Breast epithelium (tissue), 4 donors: ENCODE results near the gene PDSS2. TPM values are rescaled to one million over a fixed set of nuclear protein-coding genes. Genes with fewer than 3 reads are reported as not detected.

Source experiments
- DNase-seq, 2 donors: peaks; one replicate each; pipeline ENCODE4 v3.0.0-alpha.2; 2019; ENCODE audit warnings: low spot score in 2 of 2
- H3K27ac ChIP-seq, 2 donors: fragments of 200-600 bp; sonication (generic) in 1 of 2; one replicate each; pipeline ENCODE4 v1.5.1; 2016 to 2019; ENCODE audit warnings: mild to moderate bottlenecking in 1 of 2
- H3K27me3 ChIP-seq, 2 donors: fragments of 200-600 bp; sonication (generic) in 1 of 2; one replicate each; pipeline versions ENCODE4 v1.5.1 to v1.6.0; 2017 to 2019; ENCODE audit warnings: control low read depth in 1 of 2, mild to moderate bottlenecking in 1 of 2
- H3K36me3 ChIP-seq: fragments of 200-600 bp; one replicate; pipeline ENCODE4 v1.5.1; 2019
- H3K4me1 ChIP-seq, 2 donors: fragments of 200-600 bp; sonication (generic); one replicate each; pipeline ENCODE4 v1.5.1; 2016 to 2019; ENCODE audit warnings: control low read depth in 1 of 2
- H3K4me3 ChIP-seq, 3 donors: fragments of 200-600 bp; sonication (generic); 1 replicate in 2 of 3; 2 replicates in 1 of 3; pipeline ENCODE4 v1.5.1; 2016 to 2019; ENCODE audit warnings: mild to moderate bottlenecking in 3 of 3, moderate library complexity in 2 of 3
- H3K9me3 ChIP-seq, 2 donors: fragments of 200-600 bp; sonication (generic) in 1 of 2; one replicate each; pipeline ENCODE4 v1.5.1; 2016 to 2019; ENCODE audit warnings: control low read depth in 1 of 2
- CTCF ChIP-seq, 3 donors: fragments of 450-650 bp; IDR thresholded peaks; one replicate each; pipeline ENCODE4 v1.5.1; 2016 to 2017; ENCODE audit warnings: antibody characterized with exemption in 3 of 3, mild to moderate bottlenecking in 3 of 3, moderate library complexity in 3 of 3
- POLR2A ChIP-seq: fragments of 450-650 bp; IDR thresholded peaks from one replicate; pipeline ENCODE4 v1.6.1; 2016; ENCODE audit warnings: antibody characterized with exemption, mild to moderate bottlenecking, moderate library complexity
- POLR2AphosphoS5 ChIP-seq, 3 donors: sonication (generic); formaldehyde crosslinking; IDR thresholded peaks; one replicate each; pipeline ENCODE4 v1.6.1; 2017; ENCODE audit warnings: antibody characterized with exemption in 3 of 3
- intact Hi-C: fragments of 100-400 bp; cut with DNase I; formaldehyde crosslinking; loops from one replicate; pipeline ENCODE4 v1.15.1; 2023; ENCODE audit warnings: low total_unique reads
- total RNA-seq, 3 donors: library from RNA; depleted of rRNA; stranded (reverse); fragments of >200 nt; gene quantifications; one replicate each; pipeline ENCODE4 v1.1.0, GENCODE V29; 2016

PDSS2 gene
- total RNA-seq, 3 donors from 2014 or later: 6.9 to 13.5 (median 11.1) TPM

DNA sequence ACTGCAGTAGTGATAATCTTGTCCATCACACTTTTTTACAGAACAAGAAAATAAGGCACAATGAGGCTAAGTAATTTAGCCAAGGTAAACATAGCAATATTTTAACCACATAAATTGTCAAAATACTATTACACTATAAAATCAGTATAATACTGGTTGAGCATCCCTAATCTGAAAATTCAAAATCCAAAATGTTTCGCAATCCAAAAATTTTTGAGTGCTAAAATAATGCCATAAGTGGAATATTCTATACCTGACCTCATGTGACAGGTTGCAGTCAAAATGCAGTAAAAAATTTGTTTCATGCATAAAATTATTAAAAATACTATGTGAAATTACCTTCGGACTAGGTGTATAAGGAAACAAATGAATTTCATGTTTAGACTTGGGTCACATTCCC, 101.5 kb downstream of the PDSS2 start:
- H3K36me3 ChIP-seq: no peaks in the 10 kb centered on the region
- no peak overlapping the region for H3K4me3 ChIP-seq
- peaks cover 0 to 4% of the 10 kb centered on the region in 2 donors for H3K9me3 ChIP-seq
- intact Hi-C loops: no loop called here
- no peak for TF ChIP-seq POLR2AphosphoS5 (IDR thresholded peaks at IDR 0.05)
- no peak for TF ChIP-seq CTCF (IDR thresholded peaks at IDR 0.05)
- TF ChIP-seq POLR2A: no peak
- no peaks in the 10 kb centered on the region for H3K4me1 ChIP-seq
- no peak overlapping the region for H3K27ac ChIP-seq
- DNase-seq: no peak
- no peaks in the 10 kb centered on the region for H3K27me3 ChIP-seq

DNA sequence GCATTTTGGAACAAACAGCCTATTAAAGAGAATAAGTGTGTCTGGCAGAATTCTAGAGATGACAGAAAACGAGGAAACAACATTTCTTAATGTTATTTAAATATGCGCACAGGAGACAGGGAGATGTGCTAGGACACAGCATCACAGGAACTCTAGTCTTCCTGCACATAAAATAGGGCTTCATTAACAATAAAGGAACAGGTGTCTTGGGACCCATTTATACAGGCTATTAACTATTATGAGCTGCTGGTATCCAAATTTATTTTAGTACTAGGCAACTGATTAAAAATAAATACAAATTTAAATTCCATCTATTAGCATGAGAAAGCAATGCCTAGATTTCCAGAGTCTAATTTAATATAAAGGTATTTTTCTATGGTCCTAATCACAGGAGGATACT, 102.3 kb downstream of the PDSS2 start:
- Histone ChIP-seq H3K4me3 (no peak overlapping the region), H3K9me3 (no peaks in the 10 kb centered on the region), H3K27ac (no peak overlapping the region), H3K36me3 (no peaks in the 10 kb centered on the region), H3K27me3 (no peaks in the 10 kb centered on the region), H3K4me1 (no peaks in the 10 kb centered on the region)
- TF ChIP-seq CTCF (IDR thresholded peaks at IDR 0.05) (no peak), POLR2AphosphoS5 (IDR thresholded peaks at IDR 0.05) (no peak), POLR2A (no peak)
- intact Hi-C loops: no loop called here
- no peak for DNase-seq

DNA sequence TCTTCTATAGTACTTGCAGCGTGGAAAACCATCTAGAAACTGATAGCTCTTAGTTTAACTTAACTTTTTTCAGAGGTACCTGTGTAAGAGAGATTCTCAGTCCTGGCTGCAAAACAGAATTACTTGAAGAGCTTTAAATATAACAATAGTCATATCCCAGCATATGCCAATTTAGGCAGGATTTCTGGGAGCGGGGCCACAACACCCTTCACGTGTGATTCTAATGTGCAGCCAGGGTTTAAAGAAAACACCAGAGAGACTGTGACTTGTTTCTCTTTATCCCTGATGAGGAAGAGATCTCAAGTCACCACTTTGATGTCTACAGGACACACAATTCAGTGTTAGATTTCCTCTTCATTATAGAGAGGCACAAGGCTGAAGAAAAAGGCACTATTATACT, 103.7 kb downstream of the PDSS2 start:
- DNase-seq: no peak
- intact Hi-C loops: no loop called here
- Histone ChIP-seq H3K27ac (no peak overlapping the region), H3K4me3 (no peak overlapping the region), H3K36me3 (no peaks in the 10 kb centered on the region), H3K4me1 (no peaks in the 10 kb centered on the region), H3K27me3 (no peaks in the 10 kb centered on the region), H3K9me3 (no peaks in the 10 kb centered on the region)
- TF ChIP-seq POLR2A (no peak), CTCF (IDR thresholded peaks at IDR 0.05) (no peak), POLR2AphosphoS5 (IDR thresholded peaks at IDR 0.05) (no peak)

DNA sequence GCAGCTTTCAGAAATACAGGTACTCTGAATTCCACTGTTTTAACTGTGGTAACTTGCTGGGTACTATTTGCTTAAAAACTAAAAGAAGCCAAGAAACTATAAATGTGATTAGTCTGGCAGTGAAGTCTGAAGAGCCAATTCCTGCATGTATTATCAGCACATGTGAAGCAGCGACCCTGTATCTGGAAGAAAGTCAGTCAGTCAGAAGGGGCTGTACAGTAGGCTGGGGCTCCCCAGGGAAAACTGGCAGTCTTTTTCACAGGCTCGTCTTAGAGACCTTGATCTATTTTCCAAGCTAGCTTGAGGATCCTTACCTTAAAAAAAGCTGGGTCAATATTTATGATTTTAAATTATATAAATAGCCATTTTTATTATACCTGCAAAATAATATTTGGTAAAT, 104.9 kb downstream of the PDSS2 start:
- H3K4me3 ChIP-seq: no peak overlapping the region

GRCh38 chr6:107353773-107354382, 105.5 kb downstream of the PDSS2 start:
- Histone ChIP-seq H3K36me3 (no peaks in the 10 kb centered on the region), H3K27ac (no peak overlapping the region), H3K9me3 (no peaks in the 10 kb centered on the region), H3K4me1 (no peaks in the 10 kb centered on the region), H3K4me3 (no peak overlapping the region), H3K27me3 (no peaks in the 10 kb centered on the region)
- intact Hi-C loops: no loop called here
- TF ChIP-seq CTCF (IDR thresholded peaks at IDR 0.05) (no peak), POLR2AphosphoS5 (IDR thresholded peaks at IDR 0.05) (no peak), POLR2A (no peak)
- no peak for DNase-seq

More for the DNA sequence above, 104.9 kb downstream of the PDSS2 start:
- intact Hi-C loops: no loop called here
- no peak overlapping the region for H3K27ac ChIP-seq
- H3K36me3 ChIP-seq: no peaks in the 10 kb centered on the region
- DNase-seq: no peak
- H3K27me3 ChIP-seq: no peaks in the 10 kb centered on the region
- no peak for TF ChIP-seq POLR2AphosphoS5 (IDR thresholded peaks at IDR 0.05)
- H3K4me1 ChIP-seq: no peaks in the 10 kb centered on the region
- H3K9me3 ChIP-seq: no peaks in the 10 kb centered on the region

GRCh38 chr6:107348224-107348623, 111.1 kb downstream of the PDSS2 start:
- no peak overlapping the region for H3K4me3 ChIP-seq
- no peaks in the 10 kb centered on the region for H3K4me1 ChIP-seq
- H3K27me3 ChIP-seq: no peaks in the 10 kb centered on the region
- no peaks in the 10 kb centered on the region for H3K9me3 ChIP-seq
- no peak overlapping the region for H3K27ac ChIP-seq
- intact Hi-C loops: no loop called here
- no peak for TF ChIP-seq CTCF (IDR thresholded peaks at IDR 0.05)
- TF ChIP-seq POLR2AphosphoS5 (IDR thresholded peaks at IDR 0.05): no peak
- no peak for DNase-seq
- H3K36me3 ChIP-seq: no peaks in the 10 kb centered on the region
